ENCODE measurements around the gene UBN1.

The UBN1 gene

GRCh38 chr16:4870138-4870671, 22.9 kb downstream of the UBN1 start:
- ChIA-PET CTCF (no interaction called here), POLR2A (ENCODE audit: low non-redundant PET) (no interaction called here)
- DNase-seq (ENCODE audit: low spot score), result no peak
- no peak for TF ChIP-seq CTCF (conservative IDR thresholded peaks at IDR 0.05; ENCODE audit: low read depth)
- peak overlapping the region; percentile 11; the same call in 1 of the 2 replicates for H3K27ac ChIP-seq

- no peak for TF ChIP-seq CTCF (conservative IDR thresholded peaks at IDR 0.05; ENCODE audit: low read depth)
- peak overlapping the region; percentile 11; the same call in 1 of the 2 replicates for H3K27ac ChIP-seq
- CTCF ChIA-PET, result no interaction called here
- DNase-seq (ENCODE audit: low spot score), result no peak
- POLR2A ChIA-PET (ENCODE audit: low non-redundant PET), result no interaction called here
These were observed 23.8 kb downstream of the UBN1 start for GRCh38 chr16:4871071-4871470.

DNA sequence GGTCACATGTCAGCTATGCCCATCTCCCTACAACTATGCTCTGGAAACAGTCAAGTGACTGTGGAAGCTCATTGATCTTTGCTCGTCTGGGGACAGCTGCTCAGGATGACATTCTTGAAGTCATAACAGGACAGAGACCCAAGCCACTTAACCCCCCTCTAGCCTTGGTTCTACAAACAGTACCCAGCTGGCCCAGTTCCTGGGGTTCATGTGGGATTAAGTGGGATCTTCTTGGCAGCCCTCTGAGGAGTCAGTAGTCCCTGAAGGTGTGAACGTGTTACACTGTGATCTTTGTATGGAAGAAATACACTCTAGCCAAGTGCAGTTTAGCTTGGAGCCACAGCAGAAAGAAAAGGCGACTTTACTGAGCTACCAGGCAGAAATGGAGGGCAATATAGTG, 25.8 kb downstream of the UBN1 start:
- ChIA-PET POLR2A (ENCODE audit: low non-redundant PET) (no interaction called here), CTCF (interaction anchor here (1.0 kb wide), 1 partner anchor 83 kb away, joined by 3 read pairs; no protein-coding TSS in a partner anchor)
- no peak for DNase-seq (ENCODE audit: low spot score)
- H3K27ac ChIP-seq, result no peak overlapping the region
- TF ChIP-seq CTCF (conservative IDR thresholded peaks at IDR 0.05; ENCODE audit: low read depth), result no peak

- no peak for TF ChIP-seq CTCF (conservative IDR thresholded peaks at IDR 0.05; ENCODE audit: low read depth)
- CTCF ChIA-PET, result interaction anchor here (1.6 kb wide), 1 partner anchor 62 kb away, joined by 5 read pairs; no protein-coding TSS in a partner anchor
- H3K27ac ChIP-seq, result peak overlapping the region; percentile 44
- POLR2A ChIA-PET (ENCODE audit: low non-redundant PET), result no interaction called here
- DNase-seq (ENCODE audit: low spot score), result no peak
These were observed 27.4 kb downstream of the UBN1 start for GRCh38 chr16:4874666-4875065.

- DNase-seq (ENCODE audit: low spot score), result no peak
- H3K27ac ChIP-seq, result peak overlapping the region; percentile 56
- POLR2A ChIA-PET (ENCODE audit: low non-redundant PET), result no interaction called here
- CTCF ChIA-PET, result interaction anchor here (0.6 kb wide), 1 partner anchor 57 kb away, joined by 3 read pairs; no protein-coding TSS in a partner anchor
- no peak for TF ChIP-seq CTCF (conservative IDR thresholded peaks at IDR 0.05; ENCODE audit: low read depth)
These were observed 29.5 kb downstream of the UBN1 start for GRCh38 chr16:4876646-4877379.

- DNase-seq (ENCODE audit: low spot score), result no peak
- CTCF ChIA-PET, result interaction anchor here (0.7 kb wide), 1 partner anchor 29 kb away, joined by 4 read pairs; no protein-coding TSS in a partner anchor
- POLR2A ChIA-PET (ENCODE audit: low non-redundant PET), result no interaction called here
These were observed 30.1 kb downstream of the UBN1 start for GRCh38 chr16:4877380-4877685.

More at GRCh38 chr16:4877380-4877685, 30.1 kb downstream of the UBN1 start:
- peak overlapping the region; percentile 56 for H3K27ac ChIP-seq
- no peak for TF ChIP-seq CTCF (conservative IDR thresholded peaks at IDR 0.05; ENCODE audit: low read depth)
